ENCODE measurements around the gene CCDC186.
"Not testable (repeated sequence)": the region's sequence is repeated elsewhere in the genome, so short reads cannot be mapped to it uniquely, and the experiment has no call there.

Gene CCDC186

GRCh38 chr10:114172776-114173602, 1.0 kb downstream of the CCDC186 start:
- no peak for DNase-seq

GRCh38 chr10:114172216-114172615, 1.8 kb downstream of the CCDC186 start:
- DNase-seq, result peak; percentile 13

- no peak for DNase-seq
These were observed 5.5 kb downstream of the CCDC186 start for GRCh38 chr10:114168450-114169009.

- DNase-seq, result no peak
These were observed 6.0 kb downstream of the CCDC186 start for GRCh38 chr10:114167985-114168384.

- DNase-seq, result no peak
These were observed 7.5 kb downstream of the CCDC186 start for GRCh38 chr10:114166494-114166893.

- DNase-seq, result no peak
These were observed 8.0 kb downstream of the CCDC186 start for GRCh38 chr10:114166043-114166442.

GRCh38 chr10:114163062-114163461, 10.9 kb downstream of the CCDC186 start:
- no peak for DNase-seq

- no peak for DNase-seq
These were observed 16.1 kb downstream of the CCDC186 start for GRCh38 chr10:114157912-114158311.

GRCh38 chr10:114151892-114152291, 22.1 kb downstream of the CCDC186 start:
- DNase-seq, result no peak

- peak; percentile 79 for DNase-seq
These were observed 22.5 kb downstream of the CCDC186 start for GRCh38 chr10:114151486-114151885.

GRCh38 chr10:114149476-114149875, 24.5 kb downstream of the CCDC186 start:
- not testable (repeated sequence) for DNase-seq

GRCh38 chr10:114143160-114143559, 30.8 kb downstream of the CCDC186 start:
- DNase-seq, result no peak

GRCh38 chr10:114142018-114142417, 32.0 kb downstream of the CCDC186 start:
- no peak for DNase-seq

GRCh38 chr10:114140827-114141226, 33.2 kb downstream of the CCDC186 start:
- not testable (repeated sequence) for DNase-seq

GRCh38 chr10:114140036-114140435, 34.0 kb downstream of the CCDC186 start:
- no peak for DNase-seq

- DNase-seq, result no peak
These were observed 35.4 kb downstream of the CCDC186 start for GRCh38 chr10:114138581-114138980.

GRCh38 chr10:114135476-114135875, 38.5 kb downstream of the CCDC186 start:
- no peak for DNase-seq

- DNase-seq, result no peak
These were observed 42.9 kb downstream of the CCDC186 start for GRCh38 chr10:114131094-114131493.

- DNase-seq, result no peak
These were observed 53.0 kb downstream of the CCDC186 start for GRCh38 chr10:114121031-114121430.

- DNase-seq, result no peak
These were observed 55.5 kb downstream of the CCDC186 start for GRCh38 chr10:114118514-114118913.

GRCh38 chr10:114117728-114118127, 56.3 kb downstream of the CCDC186 start:
- no peak for DNase-seq

- DNase-seq, result peak; percentile 5
These were observed 58.1 kb downstream of the CCDC186 start for GRCh38 chr10:114115661-114116445.

- peak; percentile 20 for DNase-seq
These were observed 63.6 kb downstream of the CCDC186 start for GRCh38 chr10:114110174-114110972.

Measured in EL (cell line).